KBM-7 (cell line): ENCODE measurements around the gene ALK.

ENCODE experiments used
- DNase-seq: peaks from one replicate; pipeline ENCODE4 v3.0.0-alpha.2; 2015
- in situ Hi-C: fragments of 300-500 bp; cut with MboI; formaldehyde crosslinking; loops from 2 replicates; pipeline ENCODE4 v1.14.3; 2020; ENCODE audit warnings: low sequenced_read_pairs, low pct_unique_long_range_greater_than_20kb, mixed read lengths

The ALK gene

DNA sequence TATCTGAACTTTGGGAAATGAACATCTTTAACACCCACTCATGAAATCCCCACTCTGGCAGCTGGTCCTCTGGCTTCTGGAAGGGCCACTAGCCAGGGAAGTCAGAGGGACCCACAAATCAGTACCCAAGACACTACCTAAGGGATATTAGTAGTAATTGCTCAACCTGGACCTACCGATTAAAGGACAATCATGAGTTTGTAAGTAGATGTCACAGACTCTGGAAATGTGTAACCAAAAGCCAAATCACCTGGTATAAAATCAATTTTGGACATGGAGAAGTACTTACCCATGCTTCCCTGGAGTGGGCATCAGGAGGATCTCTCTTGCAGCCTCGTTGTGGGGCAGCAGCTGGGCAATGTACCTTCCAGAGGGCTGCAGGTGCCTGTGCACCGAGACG lies 389.8 kb downstream of the ALK start:
- DNase-seq: no peak
- in situ Hi-C loops: no loop called here

- in situ Hi-C loops: no loop called here
- DNase-seq: no peak
Observed at GRCh38 chr2:29530281-29530680, 391.1 kb downstream of the ALK start.

GRCh38 chr2:29528891-29529520 lies 392.4 kb downstream of the ALK start:
- no peak for DNase-seq
- in situ Hi-C loops: no loop called here

DNA sequence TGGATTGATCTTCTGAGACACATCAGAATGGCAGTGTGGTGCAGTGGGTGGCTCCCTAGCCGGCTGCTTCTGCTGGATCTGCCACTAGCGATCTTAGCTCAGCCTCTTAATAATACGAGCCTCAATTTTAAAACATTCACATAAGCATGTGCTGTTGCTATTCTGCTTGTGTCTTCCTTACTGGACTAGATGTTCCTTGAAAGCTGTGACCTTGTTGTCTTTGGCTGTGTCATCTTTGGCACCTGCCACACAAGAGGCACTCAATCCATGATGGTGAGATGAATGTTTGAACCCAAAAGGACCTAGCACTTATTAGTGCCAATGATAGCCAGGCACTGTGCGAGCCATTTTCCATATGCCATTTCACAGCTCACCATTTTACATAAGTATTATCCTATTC lies 393.0 kb downstream of the ALK start:
- in situ Hi-C loops: no loop called here

DNA sequence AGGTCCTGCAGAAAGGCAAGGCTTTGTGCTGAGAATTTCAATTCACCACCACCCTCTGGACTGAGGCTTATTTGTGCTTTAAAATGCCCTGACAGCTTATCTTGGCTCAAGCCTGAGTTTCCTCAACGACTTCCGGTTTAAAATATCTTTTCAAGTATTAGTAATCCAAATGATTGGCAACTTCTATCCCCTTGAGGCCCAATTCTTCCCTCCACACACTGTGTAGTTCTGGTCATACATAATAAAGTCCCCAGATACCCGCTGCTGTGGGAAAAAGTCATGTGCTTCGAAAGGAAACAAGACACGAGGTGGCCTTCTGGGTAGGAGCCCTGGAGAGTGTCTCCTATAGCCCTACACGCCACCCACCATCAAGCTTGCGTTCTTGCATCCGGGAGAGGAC lies 393.4 kb downstream of the ALK start:
- DNase-seq: no peak
- in situ Hi-C loops: no loop called here

More for the DNA sequence above, 393.0 kb downstream of the ALK start:
- DNase-seq: no peak

DNA sequence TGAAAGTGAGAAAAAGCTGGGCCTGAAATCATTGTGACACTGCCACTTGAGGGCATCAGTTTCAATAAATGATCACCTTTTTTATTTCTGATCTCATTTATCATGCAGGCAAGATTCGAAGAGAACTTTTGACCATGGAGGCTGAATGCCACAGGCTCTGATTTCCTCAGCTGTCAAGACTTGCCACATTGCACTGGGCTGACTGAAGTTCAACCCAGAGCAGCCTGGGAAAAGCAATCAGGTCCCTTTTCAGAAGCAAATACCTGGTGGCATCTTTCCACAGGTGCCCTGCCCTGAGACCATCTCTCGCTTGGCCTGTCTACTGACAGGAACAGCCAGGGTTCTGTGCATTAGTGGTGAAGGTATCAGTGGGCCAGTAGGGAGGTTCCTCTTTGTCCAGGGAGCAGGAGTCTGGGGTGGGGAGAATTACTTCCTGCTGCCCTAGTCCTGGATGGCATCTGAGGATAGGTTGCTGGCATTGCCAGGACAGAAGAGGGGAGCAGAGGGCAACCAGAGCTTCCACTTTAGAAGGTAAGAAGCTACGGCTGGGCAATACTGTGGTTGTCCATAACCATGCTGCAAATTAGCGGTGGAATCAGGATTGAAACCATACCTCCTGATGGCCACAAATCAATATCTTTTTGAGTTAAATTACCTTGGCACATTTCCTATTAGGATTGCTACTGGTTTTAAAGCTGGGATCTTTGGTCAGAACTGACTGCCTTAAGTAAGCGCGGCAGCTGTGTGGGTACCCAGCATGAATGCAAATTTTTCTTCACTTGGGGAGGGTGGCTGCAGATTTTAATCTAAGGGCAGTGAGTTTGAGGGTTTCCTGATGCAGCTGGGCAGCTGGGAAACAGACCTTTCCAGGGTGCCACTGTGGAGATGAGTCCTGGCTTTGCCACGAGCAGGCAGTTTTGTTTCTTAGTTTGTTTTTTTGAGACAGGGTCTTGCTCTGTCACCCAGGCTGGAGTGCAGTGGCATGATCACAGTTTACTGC lies 394.5 kb downstream of the ALK start:
- in situ Hi-C loops: no loop called here
- no peak for DNase-seq

GRCh38 chr2:29525921-29526320 lies 395.5 kb downstream of the ALK start:
- in situ Hi-C loops: no loop called here

DNA sequence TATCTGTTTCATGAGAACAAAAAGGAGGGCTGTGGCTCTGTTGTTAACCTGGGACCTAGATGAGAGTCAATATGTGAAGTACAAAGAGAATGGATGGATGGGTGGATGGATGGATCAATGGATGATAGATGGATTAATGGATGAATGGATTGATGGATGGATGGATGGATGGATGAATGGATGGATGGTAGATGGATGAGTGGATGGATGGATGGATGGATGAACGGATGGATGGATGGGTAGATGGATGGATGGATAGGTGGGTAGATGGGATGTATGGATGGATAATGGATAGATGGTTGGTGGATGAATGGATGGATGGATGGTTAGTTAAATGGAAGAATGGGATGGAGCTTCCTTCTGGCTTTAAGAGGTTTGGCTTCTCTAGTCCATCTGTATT lies 396.7 kb downstream of the ALK start:
- in situ Hi-C loops: no loop called here
- no peak for DNase-seq

More at GRCh38 chr2:29525921-29526320, 395.5 kb downstream of the ALK start:
- DNase-seq: no peak

DNA sequence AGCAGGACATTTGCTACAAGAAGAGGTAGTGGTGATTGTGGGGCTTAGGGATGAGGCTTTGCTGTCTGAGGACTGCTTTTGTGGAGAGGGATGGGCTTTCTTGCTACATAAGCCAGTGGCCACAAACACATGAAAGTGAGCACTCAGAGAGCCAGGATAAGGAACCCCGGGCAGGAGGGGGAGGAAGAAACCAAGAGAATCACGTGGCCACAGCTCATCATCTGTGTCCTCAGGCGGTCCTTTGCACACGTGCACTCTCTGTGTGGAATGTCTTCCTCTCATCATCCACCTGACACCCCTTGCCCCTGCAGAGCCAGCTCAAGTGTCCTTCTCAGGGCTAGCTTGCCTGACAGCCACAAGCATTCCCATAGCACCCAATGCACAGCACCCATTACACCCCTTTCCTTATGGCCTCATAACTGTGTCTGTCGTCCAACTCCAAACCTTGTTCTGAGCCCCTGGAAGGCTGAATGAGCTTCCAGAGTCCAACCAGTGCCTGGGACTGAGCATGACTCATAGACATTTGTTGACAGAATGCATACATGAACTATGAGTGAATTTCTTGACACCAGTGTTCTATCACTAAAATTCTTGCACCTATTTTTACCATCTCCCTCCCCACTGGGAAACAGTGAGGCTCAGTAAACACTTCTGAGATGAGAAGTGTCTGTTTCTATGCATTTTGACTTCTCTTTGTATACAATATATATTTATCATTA lies 398.3 kb downstream of the ALK start:
- in situ Hi-C loops: no loop called here
- no peak for DNase-seq

DNA sequence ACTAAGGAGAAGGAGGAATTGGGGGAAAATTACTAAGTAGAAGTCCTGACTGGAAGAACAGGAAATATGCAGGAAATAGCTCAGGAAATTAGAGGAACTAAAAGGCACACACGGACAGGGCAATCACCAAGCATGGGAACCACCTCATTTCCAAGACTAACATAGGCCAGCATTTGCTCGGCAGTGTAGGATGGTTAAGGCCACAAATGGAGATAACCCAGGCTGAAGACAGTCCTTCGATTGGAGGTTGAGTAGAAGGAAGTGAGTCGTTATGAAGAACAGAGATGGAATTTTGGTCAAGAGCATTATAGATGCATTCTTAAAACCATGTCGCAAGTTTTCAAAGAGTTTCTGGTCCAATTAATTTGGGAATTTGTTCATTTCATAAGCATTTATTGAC lies 401.4 kb downstream of the ALK start:
- in situ Hi-C loops: no loop called here

DNA sequence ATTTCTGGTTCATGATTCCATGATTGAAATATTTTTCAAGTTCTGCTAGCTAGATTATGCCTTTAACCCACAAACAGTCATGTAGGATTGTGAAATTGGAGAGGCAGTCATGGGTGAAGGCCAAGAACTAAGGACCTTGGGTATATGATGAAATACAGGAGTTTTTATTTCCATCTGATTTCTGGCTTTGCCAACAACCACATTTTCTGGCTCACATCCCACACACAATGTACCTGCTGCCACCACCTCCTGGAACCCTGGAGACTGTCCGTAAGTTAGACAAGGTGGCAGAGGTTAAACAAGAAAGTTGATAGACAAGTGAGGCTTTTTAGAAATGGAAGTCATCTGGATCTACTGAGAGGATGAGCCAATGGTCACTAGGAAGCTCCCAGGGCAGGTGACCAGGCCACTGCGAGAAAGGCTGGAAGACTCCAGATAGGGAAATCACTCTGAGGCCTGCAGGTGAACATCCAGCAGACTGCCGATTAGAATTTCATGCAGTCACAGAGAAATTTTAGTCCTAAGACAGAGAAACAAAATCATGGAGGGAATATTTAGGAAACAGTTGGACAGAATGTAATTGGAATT lies 402.0 kb downstream of the ALK start:
- in situ Hi-C loops: no loop called here
- DNase-seq: no peak

More for the DNA sequence above, 401.4 kb downstream of the ALK start:
- no peak for DNase-seq

GRCh38 chr2:29518646-29519337 lies 402.6 kb downstream of the ALK start:
- no peak for DNase-seq
- in situ Hi-C loops: no loop called here

- no peak for DNase-seq
- in situ Hi-C loops: no loop called here
Observed at GRCh38 chr2:29518010-29518409, 403.4 kb downstream of the ALK start.

DNA sequence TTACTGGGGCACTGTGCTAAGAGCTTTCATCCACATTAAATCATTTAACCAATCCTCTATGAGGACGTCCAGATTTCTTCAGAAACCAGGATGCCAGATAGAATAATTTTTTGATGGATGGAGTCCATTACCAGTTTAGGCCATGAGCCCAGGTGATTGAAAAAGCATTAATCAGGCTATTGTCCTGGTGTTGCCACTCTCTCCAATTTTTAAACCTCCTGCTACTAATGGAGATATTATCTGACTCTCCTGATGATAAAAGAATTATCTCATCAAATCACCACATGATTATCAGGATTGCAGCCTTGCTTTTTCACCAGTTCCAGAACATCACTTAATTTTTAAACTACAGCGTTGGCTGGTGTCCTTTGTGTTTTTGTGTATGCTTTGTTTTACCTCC lies 404.0 kb downstream of the ALK start:
- in situ Hi-C loops: no loop called here
- DNase-seq: no peak

DNA sequence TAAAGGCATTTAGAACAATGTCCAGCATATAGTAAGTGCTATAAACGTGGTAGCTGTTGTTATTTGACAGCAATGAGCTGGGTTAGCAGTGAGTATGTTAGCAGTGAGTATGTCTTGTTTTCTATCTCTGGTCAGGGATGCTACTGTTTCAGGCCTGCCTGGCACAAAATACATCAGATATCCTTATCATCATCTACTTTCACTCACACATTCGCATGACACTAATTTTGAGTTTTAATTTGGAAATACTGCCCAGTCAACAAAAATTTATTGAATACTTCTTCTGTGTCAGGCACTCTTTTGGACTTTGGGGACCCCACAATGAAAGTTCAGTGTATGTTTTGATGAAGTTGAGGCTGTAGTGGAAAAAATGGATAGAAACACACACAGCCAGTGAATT lies 404.6 kb downstream of the ALK start:
- no peak for DNase-seq
- in situ Hi-C loops: no loop called here

DNA sequence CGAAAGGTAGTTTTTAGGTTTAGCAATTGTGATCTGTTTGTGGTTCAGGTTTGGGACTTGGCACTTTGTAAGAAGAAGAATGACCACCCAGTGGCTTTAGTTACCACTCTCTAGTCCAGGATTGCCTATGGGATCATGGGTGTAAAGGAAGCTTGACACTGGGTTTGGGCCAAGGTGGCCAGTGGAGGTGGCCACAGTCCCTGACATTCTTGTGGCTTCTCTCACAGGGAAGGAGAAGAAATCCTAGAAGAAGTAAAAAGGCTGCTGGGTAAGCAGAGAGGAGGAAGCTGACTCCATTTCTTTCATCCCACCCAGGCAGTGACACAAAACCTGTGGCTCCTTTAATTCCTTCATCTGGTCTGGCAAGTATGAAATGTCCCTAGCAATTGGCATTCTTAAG lies 411.5 kb downstream of the ALK start:
- no peak for DNase-seq
- in situ Hi-C loops: no loop called here

GRCh38 chr2:29509397-29509796 lies 412.0 kb downstream of the ALK start:
- DNase-seq: no peak
- in situ Hi-C loops: no loop called here

- DNase-seq: no peak
- in situ Hi-C loops: no loop called here
Observed at GRCh38 chr2:29504746-29505145, 416.6 kb downstream of the ALK start.

- no peak for DNase-seq
- in situ Hi-C loops: no loop called here
Observed at GRCh38 chr2:29502460-29502911, 418.9 kb downstream of the ALK start.
